ENCODE measurements around the gene TSPYL2. TPM values are rescaled to one million over a fixed set of nuclear protein-coding genes. Genes with fewer than 3 reads are reported as not detected.

The TSPYL2 gene
- total and polyA plus RNA-seq, 2 of the 8 experiments (the other 6 are each of a cell fraction or from before 2014, with no cell fraction given), result 13.4 to 13.7 TPM

DNA sequence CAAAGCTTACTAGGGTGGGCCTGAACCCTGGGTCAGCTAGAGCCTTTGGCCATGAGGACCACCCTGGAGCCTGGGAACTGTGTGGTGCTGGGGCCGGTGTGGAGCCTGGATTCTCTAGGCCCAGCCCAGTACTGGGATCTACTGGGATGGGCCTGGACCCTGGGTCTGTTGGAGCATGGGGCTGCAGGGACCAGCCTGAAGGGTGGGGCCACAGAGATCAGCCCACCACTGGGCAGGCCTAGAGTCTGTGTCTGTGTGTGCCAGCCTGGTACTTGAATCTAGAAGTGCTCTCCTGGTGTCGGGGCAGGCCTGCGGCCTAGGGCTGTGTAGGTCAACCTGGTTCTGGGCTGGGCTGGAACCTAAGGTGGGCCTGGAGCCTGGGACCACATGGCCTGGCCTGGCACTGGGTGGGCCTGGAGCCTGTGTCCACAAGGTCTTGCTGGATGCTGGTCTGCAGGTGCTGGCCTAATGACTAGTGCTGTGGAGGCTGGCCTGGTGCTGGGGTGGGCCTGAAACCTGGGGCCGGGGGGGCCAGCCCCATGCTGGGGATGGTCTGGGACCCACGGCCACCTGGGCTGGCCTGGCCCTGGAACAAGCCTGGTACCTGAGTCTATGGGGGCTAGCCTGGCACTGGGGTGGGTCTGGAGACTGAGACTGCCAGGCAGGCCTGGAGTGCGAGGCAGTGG is 32.8 kb downstream of the TSPYL2 start (continued):
- TF ChIP-seq, protein P1, sequence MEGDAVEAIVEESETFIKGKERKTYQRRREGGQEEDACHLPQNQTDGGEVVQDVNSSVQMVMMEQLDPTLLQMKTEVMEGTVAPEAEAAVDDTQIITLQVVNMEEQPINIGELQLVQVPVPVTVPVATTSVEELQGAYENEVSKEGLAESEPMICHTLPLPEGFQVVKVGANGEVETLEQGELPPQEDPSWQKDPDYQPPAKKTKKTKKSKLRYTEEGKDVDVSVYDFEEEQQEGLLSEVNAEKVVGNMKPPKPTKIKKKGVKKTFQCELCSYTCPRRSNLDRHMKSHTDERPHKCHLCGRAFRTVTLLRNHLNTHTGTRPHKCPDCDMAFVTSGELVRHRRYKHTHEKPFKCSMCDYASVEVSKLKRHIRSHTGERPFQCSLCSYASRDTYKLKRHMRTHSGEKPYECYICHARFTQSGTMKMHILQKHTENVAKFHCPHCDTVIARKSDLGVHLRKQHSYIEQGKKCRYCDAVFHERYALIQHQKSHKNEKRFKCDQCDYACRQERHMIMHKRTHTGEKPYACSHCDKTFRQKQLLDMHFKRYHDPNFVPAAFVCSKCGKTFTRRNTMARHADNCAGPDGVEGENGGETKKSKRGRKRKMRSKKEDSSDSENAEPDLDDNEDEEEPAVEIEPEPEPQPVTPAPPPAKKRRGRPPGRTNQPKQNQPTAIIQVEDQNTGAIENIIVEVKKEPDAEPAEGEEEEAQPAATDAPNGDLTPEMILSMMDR (IDR thresholded peaks at IDR 0.05; ENCODE audit: control extremely low read depth in 1 of 3, insufficient read depth in 1 of 3, low read depth in 1 of 3, low read length in 3 of 3), result no peak
- TF ChIP-seq EP300 (IDR thresholded peaks at IDR 0.05; ENCODE audit: borderline replicate concordance in 1 of 2, low read depth in 2 of 2, low read length in 2 of 2), result no peak
- TF ChIP-seq GABPA (IDR thresholded peaks at IDR 0.05; ENCODE audit: borderline replicate concordance, insufficient read depth, low read length), result no peak
